ENCODE measurements around the gene APEX2.

Gene APEX2, protein sequence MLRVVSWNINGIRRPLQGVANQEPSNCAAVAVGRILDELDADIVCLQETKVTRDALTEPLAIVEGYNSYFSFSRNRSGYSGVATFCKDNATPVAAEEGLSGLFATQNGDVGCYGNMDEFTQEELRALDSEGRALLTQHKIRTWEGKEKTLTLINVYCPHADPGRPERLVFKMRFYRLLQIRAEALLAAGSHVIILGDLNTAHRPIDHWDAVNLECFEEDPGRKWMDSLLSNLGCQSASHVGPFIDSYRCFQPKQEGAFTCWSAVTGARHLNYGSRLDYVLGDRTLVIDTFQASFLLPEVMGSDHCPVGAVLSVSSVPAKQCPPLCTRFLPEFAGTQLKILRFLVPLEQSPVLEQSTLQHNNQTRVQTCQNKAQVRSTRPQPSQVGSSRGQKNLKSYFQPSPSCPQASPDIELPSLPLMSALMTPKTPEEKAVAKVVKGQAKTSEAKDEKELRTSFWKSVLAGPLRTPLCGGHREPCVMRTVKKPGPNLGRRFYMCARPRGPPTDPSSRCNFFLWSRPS

DNA sequence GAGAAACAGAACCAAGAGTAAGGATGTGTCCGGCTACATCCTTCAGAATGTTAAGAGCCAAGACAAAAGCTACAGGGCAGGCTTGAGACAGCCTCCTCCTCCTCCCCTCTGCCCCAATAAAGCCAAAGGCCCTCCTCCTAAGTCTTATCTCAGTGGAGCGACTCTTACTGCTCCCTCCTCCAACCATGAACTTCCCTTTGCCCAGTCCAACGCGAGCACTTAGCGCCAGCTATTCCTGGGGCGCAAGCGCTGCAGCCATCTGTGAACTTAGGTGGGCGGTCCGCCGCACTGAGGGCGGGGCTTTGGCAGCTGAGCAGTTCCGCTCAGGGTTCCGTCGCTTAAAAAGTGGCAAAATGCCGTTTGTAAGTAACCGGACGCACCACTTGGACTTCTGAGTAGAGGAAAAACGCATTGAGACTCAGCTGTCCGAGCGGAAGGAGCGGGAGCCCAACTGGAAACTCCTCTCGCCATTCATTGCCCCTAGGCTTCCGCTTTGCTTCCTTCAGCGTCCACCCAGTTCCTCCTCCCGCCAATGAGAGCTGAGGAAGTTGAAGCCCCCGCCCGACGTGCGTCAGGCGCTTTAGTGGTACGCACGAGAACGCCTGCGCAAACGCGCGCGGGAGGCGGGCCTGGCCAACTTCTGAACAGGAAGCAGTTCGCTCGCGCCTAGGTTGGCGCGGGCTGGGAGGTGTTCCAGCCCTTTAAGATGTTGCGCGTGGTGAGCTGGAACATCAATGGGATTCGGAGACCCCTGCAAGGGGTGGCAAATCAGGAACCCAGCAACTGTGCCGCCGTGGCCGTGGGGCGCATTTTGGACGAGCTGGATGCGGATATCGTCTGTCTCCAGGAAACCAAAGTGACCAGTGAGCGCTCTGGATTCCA lies at the start of gene APEX2:
TSS of gene APEX2 (plus strand) at position 647 of the 882 bp plus-strand sequence. CDS start at position 707, 60 bp downstream.
- Mint-ChIP-seq H3K4me1 (peaks cover 17% of the 10 kb centered on the region), H3K27me3 (ENCODE audit: low read depth, poor library complexity) (peaks cover 13% of the 10 kb centered on the region), H3K27ac (peak within 1 kb of the TSS; percentile 89), H3K4me3 (peak within 1 kb of the TSS; percentile 93), H3K36me3 (ENCODE audit: low read depth) (peaks cover 14% of the 10 kb centered on the region), H3K9me3 (peaks cover 59% of the 10 kb centered on the region)
- TF ChIP-seq CTCF (IDR thresholded peaks at IDR 0.05) = no peak
- DNase-seq = peak; percentile 81

DNA sequence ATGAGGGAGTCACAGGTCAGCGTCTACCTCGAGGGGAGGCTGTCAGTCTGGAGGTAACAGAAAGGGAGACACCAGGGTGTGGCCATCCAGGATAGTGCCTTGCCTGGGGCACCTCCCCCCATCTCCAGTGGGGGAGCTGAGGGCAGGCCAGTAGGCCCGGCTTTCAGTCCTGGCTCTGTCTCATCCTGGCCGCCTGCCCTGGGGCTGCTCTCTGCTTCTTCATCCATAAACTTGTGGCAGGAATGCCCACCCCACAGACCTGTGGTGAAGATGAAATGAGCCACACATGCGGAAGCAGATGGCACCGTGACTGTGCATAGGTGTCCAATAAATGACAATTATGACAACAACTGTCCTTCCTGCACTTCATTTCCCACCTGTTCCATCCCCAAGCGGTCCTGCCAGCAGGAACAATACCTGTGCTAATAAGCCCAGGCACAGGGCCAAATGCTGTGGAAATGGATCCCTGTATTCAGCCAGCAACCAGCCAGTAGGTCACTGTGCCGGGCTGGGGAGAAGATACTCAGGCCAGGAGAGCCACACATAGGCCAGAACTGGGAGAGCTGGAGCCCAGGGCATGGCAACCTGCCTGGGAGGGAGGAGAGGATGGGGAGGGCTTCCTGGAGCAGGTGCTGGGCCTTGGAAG lies 49.3 kb upstream of the APEX2 start:
- Mint-ChIP-seq H3K9me3 (peaks cover 51% of the 10 kb centered on the region), H3K4me3 (no peak overlapping the region), H3K27ac (no peak overlapping the region), H3K4me1 (no peaks in the 10 kb centered on the region), H3K36me3 (ENCODE audit: low read depth) (no peaks in the 10 kb centered on the region), H3K27me3 (ENCODE audit: low read depth, poor library complexity) (peaks cover 8% of the 10 kb centered on the region)
- DNase-seq = no peak
- TF ChIP-seq CTCF (IDR thresholded peaks at IDR 0.05) = no peak

GRCh38 chrX:54961750-54962149 lies 38.4 kb upstream of the APEX2 start:
- no peaks in the 10 kb centered on the region for H3K4me1 Mint-ChIP-seq
- no peak overlapping the region for H3K27ac Mint-ChIP-seq
- H3K9me3 Mint-ChIP-seq = peaks cover 38% of the 10 kb centered on the region
- DNase-seq = no peak
- peaks cover 12% of the 10 kb centered on the region for H3K27me3 Mint-ChIP-seq (ENCODE audit: low read depth, poor library complexity)
- no peak overlapping the region for H3K4me3 Mint-ChIP-seq
- H3K36me3 Mint-ChIP-seq (ENCODE audit: low read depth) = no peaks in the 10 kb centered on the region
- TF ChIP-seq CTCF (IDR thresholded peaks at IDR 0.05) = no peak

- no peaks in the 10 kb centered on the region for H3K36me3 Mint-ChIP-seq (ENCODE audit: low read depth)
- no peak for DNase-seq
- no peak overlapping the region for H3K27ac Mint-ChIP-seq
- no peak for TF ChIP-seq CTCF (IDR thresholded peaks at IDR 0.05)
- H3K27me3 Mint-ChIP-seq (ENCODE audit: low read depth, poor library complexity) = peaks cover 7% of the 10 kb centered on the region
- no peak overlapping the region for H3K4me3 Mint-ChIP-seq
- H3K9me3 Mint-ChIP-seq = peaks cover 43% of the 10 kb centered on the region
- no peaks in the 10 kb centered on the region for H3K4me1 Mint-ChIP-seq
Measured at GRCh38 chrX:54964766-54965497, 35.2 kb upstream of the APEX2 start.

DNA sequence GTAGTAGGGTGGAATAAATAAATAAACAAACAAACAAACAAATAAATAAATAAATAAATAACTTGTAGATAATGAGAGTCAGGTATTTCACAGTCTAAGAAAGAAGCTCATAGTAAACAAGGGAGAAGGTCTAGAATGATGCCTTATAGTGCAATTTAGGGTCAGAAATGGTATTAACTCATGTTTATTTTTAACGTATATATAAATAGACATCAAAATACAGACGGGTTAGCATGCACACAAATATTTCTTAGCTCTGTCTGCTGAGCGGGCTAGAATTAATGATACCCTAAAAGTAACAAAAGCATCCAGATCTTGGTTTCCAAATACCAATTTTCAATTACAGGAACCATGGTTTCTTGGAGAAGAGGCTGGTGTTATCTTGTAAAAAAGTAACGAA lies 22.8 kb upstream of the APEX2 start:
- Mint-ChIP-seq H3K4me3 (no peak overlapping the region), H3K4me1 (no peaks in the 10 kb centered on the region)
- DNase-seq = no peak

More for the DNA sequence above, 22.8 kb upstream of the APEX2 start:
- H3K36me3 Mint-ChIP-seq (ENCODE audit: low read depth) = no peaks in the 10 kb centered on the region
- H3K9me3 Mint-ChIP-seq = peaks cover 55% of the 10 kb centered on the region
- H3K27ac Mint-ChIP-seq = no peak overlapping the region
- TF ChIP-seq CTCF (IDR thresholded peaks at IDR 0.05) = no peak
- H3K27me3 Mint-ChIP-seq (ENCODE audit: low read depth, poor library complexity) = peaks cover 4% of the 10 kb centered on the region

Measured in nephron progenitor cell (in vitro differentiated cells).